ENCODE data around the gene RCN2. TPM values are rescaled to one million over a fixed set of nuclear protein-coding genes. Genes with fewer than 3 reads are reported as not detected.

RCN2 gene
- total and polyA plus RNA-seq, 2 donors (not counting 3 experiments of a cell fraction or from before 2014, with no cell fraction given) = 45.2 to 71.9 TPM

DNA sequence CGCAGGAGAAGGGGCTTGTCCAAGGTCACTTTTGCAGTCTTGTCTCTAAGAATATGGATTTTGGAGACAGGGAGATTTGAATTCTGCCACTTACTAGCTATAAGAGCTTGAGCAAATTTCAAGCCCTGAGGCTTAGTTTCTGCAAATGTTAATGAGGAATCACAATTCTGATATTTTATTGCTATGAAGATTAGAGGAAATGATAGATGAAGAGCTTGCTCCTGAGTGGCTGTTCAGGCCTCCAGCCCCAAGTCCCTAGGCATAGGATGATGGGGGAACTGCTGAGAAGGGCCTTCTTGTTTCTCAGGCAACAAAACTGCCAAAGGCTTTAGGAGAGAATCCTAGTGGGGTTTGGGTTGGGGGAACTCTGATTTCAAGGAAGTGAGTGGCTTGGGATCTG lies 44.6 kb downstream of the RCN2 start:
- CTCF ChIA-PET = no interaction called here
- no peak overlapping the region for H3K9ac ChIP-seq (replicated peaks; ENCODE audit: extremely low read depth, insufficient read depth, low read length)
- no TSS peak for BruUV-seq (replicated peaks)

More for the DNA sequence above, 44.6 kb downstream of the RCN2 start:
- H3K27ac ChIP-seq (ENCODE audit: insufficient read depth, low read depth, low read length) = no peak overlapping the region
- peaks cover 0 to 2% of the 10 kb centered on the region in 2 experiments for H3K27me3 ChIP-seq (ENCODE audit: control insufficient read depth in 2 of 2, insufficient read depth in 2 of 2, low read length in 2 of 2)
- no peaks in the 10 kb centered on the region for H3K36me3 ChIP-seq (ENCODE audit: control insufficient read depth in 2 of 2, extremely low read depth in 1 of 2, insufficient read depth in 2 of 2, low read length in 2 of 2)
- H3K4me3 ChIP-seq (replicated peaks in 1 of 3; ENCODE audit: insufficient read depth in 1 of 3, low read depth in 1 of 3, low read length in 3 of 3) = no peak overlapping the region
- DNase-seq (ENCODE audit: low read depth, low spot score) = no peak
- no peak for FAIRE-seq
- dilution Hi-C loops (cut with MboI; ENCODE audit: extremely low pct_ligation_motif_present, low sequenced_read_pairs) = no loop called here
- TF ChIP-seq MYC (IDR thresholded peaks at IDR 0.05; ENCODE audit: low read depth, low read length) (no peak), GATA2 (IDR thresholded peaks at IDR 0.05; ENCODE audit: insufficient read depth, insufficient read length, low read depth, low read length) (no peak), JUN (IDR thresholded peaks at IDR 0.05; ENCODE audit: borderline replicate concordance, insufficient read depth, insufficient read length, low read depth) (no peak), FOS (IDR thresholded peaks at IDR 0.05; ENCODE audit: borderline replicate concordance, insufficient read depth, low read length) (no peak), POLR2AphosphoS5 (IDR thresholded peaks at IDR 0.05; ENCODE audit: insufficient read depth, low read depth, low read length) (no peak), EZH2 (IDR thresholded peaks at IDR 0.05; ENCODE audit: borderline replicate concordance, low read depth, low read length, severe bottlenecking) (no peak), POLR2A (IDR thresholded peaks at IDR 0.05; ENCODE audit: low read depth, low read length) (no peak)
- TF ChIP-seq, protein P1, sequence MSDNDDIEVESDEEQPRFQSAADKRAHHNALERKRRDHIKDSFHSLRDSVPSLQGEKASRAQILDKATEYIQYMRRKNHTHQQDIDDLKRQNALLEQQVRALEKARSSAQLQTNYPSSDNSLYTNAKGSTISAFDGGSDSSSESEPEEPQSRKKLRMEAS (IDR thresholded peaks at IDR 0.05; ENCODE audit: insufficient read depth, insufficient read length) = no peak
- TF ChIP-seq, protein P2, sequence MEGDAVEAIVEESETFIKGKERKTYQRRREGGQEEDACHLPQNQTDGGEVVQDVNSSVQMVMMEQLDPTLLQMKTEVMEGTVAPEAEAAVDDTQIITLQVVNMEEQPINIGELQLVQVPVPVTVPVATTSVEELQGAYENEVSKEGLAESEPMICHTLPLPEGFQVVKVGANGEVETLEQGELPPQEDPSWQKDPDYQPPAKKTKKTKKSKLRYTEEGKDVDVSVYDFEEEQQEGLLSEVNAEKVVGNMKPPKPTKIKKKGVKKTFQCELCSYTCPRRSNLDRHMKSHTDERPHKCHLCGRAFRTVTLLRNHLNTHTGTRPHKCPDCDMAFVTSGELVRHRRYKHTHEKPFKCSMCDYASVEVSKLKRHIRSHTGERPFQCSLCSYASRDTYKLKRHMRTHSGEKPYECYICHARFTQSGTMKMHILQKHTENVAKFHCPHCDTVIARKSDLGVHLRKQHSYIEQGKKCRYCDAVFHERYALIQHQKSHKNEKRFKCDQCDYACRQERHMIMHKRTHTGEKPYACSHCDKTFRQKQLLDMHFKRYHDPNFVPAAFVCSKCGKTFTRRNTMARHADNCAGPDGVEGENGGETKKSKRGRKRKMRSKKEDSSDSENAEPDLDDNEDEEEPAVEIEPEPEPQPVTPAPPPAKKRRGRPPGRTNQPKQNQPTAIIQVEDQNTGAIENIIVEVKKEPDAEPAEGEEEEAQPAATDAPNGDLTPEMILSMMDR (IDR thresholded peaks at IDR 0.05; ENCODE audit: extremely low read depth in 1 of 2, insufficient read depth in 1 of 2, low read depth in 1 of 2, low read length in 2 of 2) = no peak
- H3K9me1 ChIP-seq (replicated peaks; ENCODE audit: control insufficient read depth, extremely low read depth, insufficient read depth, low read length) = no peaks in the 10 kb centered on the region
- peaks cover 11% of the 10 kb centered on the region for H3K4me1 ChIP-seq (ENCODE audit: control insufficient read depth, extremely low read depth, insufficient read depth, low read length)
- intact Hi-C loops (cut with micrococcal nuclease) = loop anchor here (10.0 kb wide), 1 partner anchor 129 kb away; no protein-coding TSS in a partner anchor
- H3K9me3 ChIP-seq (replicated peaks; ENCODE audit: control insufficient read depth, insufficient read depth, low read length) = no peaks in the 10 kb centered on the region
- H2AFZ ChIP-seq (ENCODE audit: low read depth, low read length) = no peak overlapping the region
- no peaks in the 10 kb centered on the region for H3K79me2 ChIP-seq (ENCODE audit: control insufficient read depth, insufficient read depth, low read length)
- POLR2A ChIA-PET = no interaction called here
- H4K20me1 ChIP-seq (replicated peaks; ENCODE audit: control insufficient read depth, extremely low read depth, insufficient read depth, low read length) = no peaks in the 10 kb centered on the region
- H3K4me2 ChIP-seq (ENCODE audit: insufficient read depth, low read length) = no peak overlapping the region
